Liver (tissue), 9 donors: ENCODE results near the gene LTK. TPM values are rescaled to one million over a fixed set of nuclear protein-coding genes. Genes with fewer than 3 reads are reported as not detected.

Source experiments
- DNase-seq: peaks from one replicate; pipeline ENCODE4 v3.0.0-alpha.2; 2017; ENCODE audit warnings: low spot score
- H3K27ac ChIP-seq, 2 donors: one replicate each; pipeline ENCODE4 v1.7.0; 2013; ENCODE audit warnings: inconsistent platforms in 2 of 2, low read length in 2 of 2, control low read depth in 1 of 2, low read depth in 1 of 2, mild to moderate bottlenecking in 1 of 2
- H3K27me3 ChIP-seq, 4 donors: one replicate each; pipeline versions ENCODE4 v1.6.1 to v1.7.0; 2013; ENCODE audit warnings: low read length in 3 of 4, inconsistent platforms in 1 of 4, mild to moderate bottlenecking in 1 of 4, moderate library complexity in 1 of 4; ENCODE audit not compliant: control insufficient read depth in 4 of 4, insufficient read depth in 4 of 4
- H3K36me3 ChIP-seq, 4 donors: one replicate each; pipeline versions ENCODE4 v1.6.1 to v1.7.0; 2013; ENCODE audit warnings: low read length in 3 of 4, mild to moderate bottlenecking in 3 of 4, low read depth in 1 of 4, moderate library complexity in 1 of 4; ENCODE audit not compliant: control insufficient read depth in 4 of 4, insufficient read depth in 3 of 4
- H3K4me1 ChIP-seq, 4 donors: one replicate each; pipeline versions ENCODE4 v1.6.1 to v1.7.0; 2013; ENCODE audit warnings: low read length in 3 of 4, mild to moderate bottlenecking in 3 of 4, moderate library complexity in 1 of 4; ENCODE audit not compliant: control insufficient read depth in 4 of 4, insufficient read depth in 4 of 4
- H3K4me3 ChIP-seq, 3 donors: one replicate each; pipeline versions ENCODE4 v1.6.1 to v1.7.0; 2013; ENCODE audit warnings: low read length in 3 of 3, control low read depth in 1 of 3, low read depth in 1 of 3, mild to moderate bottlenecking in 1 of 3
- H3K9ac ChIP-seq, 2 donors: one replicate each; pipeline ENCODE4 v1.7.0; 2013; ENCODE audit warnings: low read length in 2 of 2, mild to moderate bottlenecking in 2 of 2, moderate library complexity in 2 of 2, control low read depth in 1 of 2, low read depth in 1 of 2
- H3K9me3 ChIP-seq, 4 donors: one replicate each; pipeline versions ENCODE4 v1.6.1 to v1.7.0; 2013; ENCODE audit warnings: low read length in 3 of 4; ENCODE audit not compliant: control insufficient read depth in 4 of 4
- ATF3 ChIP-seq: IDR thresholded peaks from 2 replicates; pipeline ENCODE4 v1.6.1; 2016; ENCODE audit warnings: antibody characterized with exemption
- FOXA1 ChIP-seq: IDR thresholded peaks from 2 replicates; pipeline ENCODE4 v1.6.1; 2016; ENCODE audit warnings: antibody characterized with exemption
- FOXA2 ChIP-seq: IDR thresholded peaks from 2 replicates; pipeline ENCODE4 v1.6.1; 2016; ENCODE audit warnings: antibody characterized with exemption
- GABPA ChIP-seq, 2 donors: IDR thresholded peaks in 1 of 2; conservative IDR thresholded peaks in 1 of 2; 2 replicates each; pipeline ENCODE4 v1.6.1; 2016; ENCODE audit warnings: antibody characterized with exemption in 2 of 2, mild to moderate bottlenecking in 1 of 2, moderate library complexity in 1 of 2
- HNF4A ChIP-seq, 2 donors: conservative IDR thresholded peaks; 2 replicates each; pipeline ENCODE4 v1.6.1; 2016; ENCODE audit warnings: antibody characterized with exemption in 2 of 2, mild to moderate bottlenecking in 2 of 2
- HNF4G ChIP-seq: IDR thresholded peaks from 2 replicates; pipeline ENCODE4 v1.6.1; 2016; ENCODE audit warnings: antibody characterized with exemption
- JUND ChIP-seq, 2 donors: IDR thresholded peaks; 2 replicates each; pipeline ENCODE4 v1.6.1; 2016; ENCODE audit warnings: antibody characterized with exemption in 2 of 2
- NR2F2 ChIP-seq: IDR thresholded peaks from 2 replicates; pipeline ENCODE4 v1.6.1; 2016; ENCODE audit warnings: antibody characterized with exemption
- RAD21 ChIP-seq, 2 donors: IDR thresholded peaks; 2 replicates each; pipeline ENCODE4 v1.6.1; 2016; ENCODE audit warnings: antibody characterized with exemption in 2 of 2, mild to moderate bottlenecking in 2 of 2
- REST ChIP-seq: IDR thresholded peaks from 2 replicates; pipeline ENCODE4 v1.6.1; 2016; ENCODE audit warnings: antibody characterized with exemption, mild to moderate bottlenecking
- SP1 ChIP-seq: IDR thresholded peaks from 2 replicates; pipeline ENCODE4 v1.6.1; 2018; ENCODE audit warnings: antibody characterized with exemption, mild to moderate bottlenecking
- TAF1 ChIP-seq: conservative IDR thresholded peaks from 2 replicates; pipeline ENCODE4 v1.6.1; 2016; ENCODE audit warnings: antibody characterized with exemption, mild to moderate bottlenecking
- YY1 ChIP-seq: IDR thresholded peaks from 2 replicates; pipeline ENCODE4 v1.6.1; 2016; ENCODE audit warnings: antibody characterized with exemption, mild to moderate bottlenecking
- ZBTB33 ChIP-seq: IDR thresholded peaks from 2 replicates; pipeline ENCODE4 v1.6.1; 2016; ENCODE audit warnings: antibody characterized with exemption
- WGBS: extraction: QIAGEN DNeasy Blood & Tissue Kit; methylation state at CpG from one replicate; pipeline ENCODE4 v1.1.7; 2013; 5-methylcytosine and 5-hydroxymethylcytosine counted together
- polyA plus RNA-seq, 2 donors: library from polyadenylated mRNA; stranded (reverse) in 1 of 2; unstranded in 1 of 2; fragments of 200-250 nt in 1 of 2; fragments of >200 nt in 1 of 2; fragmentation: Nextera tagmentation in 1 of 2; extraction: Ambion mirVana in 1 of 2; gene quantifications; one replicate each; pipeline versions ENCODE4 v1.2.1 to v1.2.3, GENCODE V29; 2013 to 2015
- total RNA-seq, 2 donors: library from RNA; depleted of rRNA; stranded (reverse); fragments of >200 nt; gene quantifications; one replicate each; pipeline ENCODE4 v1.2.3, GENCODE V29; 2014
- TF ChIP-seq, protein P1 (sequence below): IDR thresholded peaks from 2 replicates; pipeline ENCODE4 v1.6.1; 2016; ENCODE audit warnings: antibody characterized with exemption
- TF ChIP-seq, protein P2 (sequence below): fragments of 150-350 bp; IDR thresholded peaks from 2 replicates; pipeline ENCODE4 v1.5.1; 2017; ENCODE audit warnings: improper control_type of control experiment, low read depth, low read length; ENCODE audit not compliant: missing input control
- donor health status: healthy.
- donor health status: healthy.
- donor health status: healthy.
- donor health status: healthy.
- donor health status: healthy.

LTK gene
- total and polyA plus RNA-seq, 4 donors, result 0.86 to 3.0 (median 2.0) TPM

GRCh38 chr15:41498657-41499056, 15.0 kb downstream of the LTK start:
- WGBS, result 95% methylated on average over 2 of the region's 2 CpGs
- Histone ChIP-seq H3K27me3 (peaks cover 0 to 2% (median 0%) of the 10 kb centered on the region in 4 donors), H3K36me3 (no peaks in the 10 kb centered on the region), H3K9me3 (no peaks in the 10 kb centered on the region), H3K4me1 (peaks cover 9 to 36% (median 25%) of the 10 kb centered on the region in 4 donors), H3K27ac (no peak overlapping the region), H3K9ac (no peak overlapping the region), H3K4me3 (no peak overlapping the region)
- DNase-seq, result no peak
- TF ChIP-seq, protein P1, sequence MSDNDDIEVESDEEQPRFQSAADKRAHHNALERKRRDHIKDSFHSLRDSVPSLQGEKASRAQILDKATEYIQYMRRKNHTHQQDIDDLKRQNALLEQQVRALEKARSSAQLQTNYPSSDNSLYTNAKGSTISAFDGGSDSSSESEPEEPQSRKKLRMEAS, result no peak
- TF ChIP-seq HNF4G (no peak), HNF4A (conservative IDR thresholded peaks at IDR 0.05) (no peak), FOXA2 (no peak), TAF1 (no peak), ATF3 (no peak), NR2F2 (no peak), FOXA1 (no peak), GABPA (IDR thresholded peaks at IDR 0.05 in 1 of 2, conservative IDR thresholded peaks at IDR 0.05 in 1 of 2) (no peak), ZBTB33 (no peak), RAD21 (IDR thresholded peaks at IDR 0.05) (no peak), SP1 (no peak), YY1 (no peak), JUND (IDR thresholded peaks at IDR 0.05) (no peak), REST (no peak)
- TF ChIP-seq, protein P2, sequence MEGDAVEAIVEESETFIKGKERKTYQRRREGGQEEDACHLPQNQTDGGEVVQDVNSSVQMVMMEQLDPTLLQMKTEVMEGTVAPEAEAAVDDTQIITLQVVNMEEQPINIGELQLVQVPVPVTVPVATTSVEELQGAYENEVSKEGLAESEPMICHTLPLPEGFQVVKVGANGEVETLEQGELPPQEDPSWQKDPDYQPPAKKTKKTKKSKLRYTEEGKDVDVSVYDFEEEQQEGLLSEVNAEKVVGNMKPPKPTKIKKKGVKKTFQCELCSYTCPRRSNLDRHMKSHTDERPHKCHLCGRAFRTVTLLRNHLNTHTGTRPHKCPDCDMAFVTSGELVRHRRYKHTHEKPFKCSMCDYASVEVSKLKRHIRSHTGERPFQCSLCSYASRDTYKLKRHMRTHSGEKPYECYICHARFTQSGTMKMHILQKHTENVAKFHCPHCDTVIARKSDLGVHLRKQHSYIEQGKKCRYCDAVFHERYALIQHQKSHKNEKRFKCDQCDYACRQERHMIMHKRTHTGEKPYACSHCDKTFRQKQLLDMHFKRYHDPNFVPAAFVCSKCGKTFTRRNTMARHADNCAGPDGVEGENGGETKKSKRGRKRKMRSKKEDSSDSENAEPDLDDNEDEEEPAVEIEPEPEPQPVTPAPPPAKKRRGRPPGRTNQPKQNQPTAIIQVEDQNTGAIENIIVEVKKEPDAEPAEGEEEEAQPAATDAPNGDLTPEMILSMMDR, result no peak
